Naive thymus-derived CD4-positive, alpha-beta T cell (primary cell): Measurements from ENCODE around the gene TMEM165. TPM values are rescaled to one million over a fixed set of nuclear protein-coding genes. Genes with fewer than 3 reads are reported as not detected.

Experiments
- ATAC-seq: fragments of 150-1000 bp; cut with Tn5 transposase; 2 replicates; pipeline ENCODE4 v1.10.0; 2021; ENCODE audit warnings: mild to moderate bottlenecking, moderate library complexity
- CTCF ChIA-PET: fragments of 350-600 bp; sonication (Branson Sonifier 250); formaldehyde crosslinking; loops from one replicate; lab custom pipeline; 2021; ENCODE audit warnings: antibody characterized with exemption; lab: Charles Lee
- POLR2A ChIA-PET: fragments of 350-600 bp; sonication (Branson Sonifier 250); formaldehyde crosslinking; loops from one replicate; lab custom pipeline; 2021; ENCODE audit warnings: antibody characterized with exemption, inconsistent platforms; lab: Charles Lee
- DNase-seq, 9 donors: peaks; one replicate each; pipeline versions ENCODE4 v3.0.0 to v3.0.0-alpha.2; 2020 to 2022; ENCODE audit warnings: mixed read lengths in 1 of 9
- H3K27ac ChIP-seq: one replicate; pipeline ENCODE4 v1.7.0; 2013; ENCODE audit warnings: mild to moderate bottlenecking, low read depth, low read length, moderate library complexity
- H3K27me3 ChIP-seq, 2 donors: one replicate each; pipeline ENCODE4 v1.7.0; 2013; ENCODE audit warnings: low read length in 2 of 2, mild to moderate bottlenecking in 2 of 2, moderate library complexity in 2 of 2; ENCODE audit not compliant: control insufficient read depth in 2 of 2, insufficient read depth in 2 of 2
- H3K36me3 ChIP-seq, 3 experiments: 1 replicate in 2 of 3; 2 replicates in 1 of 3; pipeline ENCODE4 v1.7.0; 2013; ENCODE audit warnings: low read length in 3 of 3, mild to moderate bottlenecking in 3 of 3, moderate library complexity in 1 of 3; ENCODE audit not compliant: insufficient read depth in 3 of 3, control insufficient read depth in 2 of 3
- H3K4me1 ChIP-seq, 2 donors: one replicate each; pipeline ENCODE4 v1.7.0; 2013; ENCODE audit warnings: low read length in 2 of 2, mild to moderate bottlenecking in 2 of 2, moderate library complexity in 1 of 2; ENCODE audit not compliant: control insufficient read depth in 2 of 2, insufficient read depth in 2 of 2
- H3K4me3 ChIP-seq: 2 replicates; pipeline ENCODE4 v1.7.0; 2013; ENCODE audit warnings: mild to moderate bottlenecking, low read length
- H3K9me3 ChIP-seq, 3 experiments: 1 replicate in 2 of 3; 2 replicates in 1 of 3; pipeline ENCODE4 v1.7.0; 2013; ENCODE audit warnings: low read length in 3 of 3; ENCODE audit not compliant: control insufficient read depth in 2 of 3
- H3K27ac Mint-ChIP-seq, 9 donors: one replicate each; pipeline ENCODE4 v1.8.0; 2020 to 2022; ENCODE audit warnings: mixed read lengths in 9 of 9, mild to moderate bottlenecking in 8 of 9, moderate library complexity in 5 of 9, inconsistent platforms in 2 of 9
- H3K27me3 Mint-ChIP-seq, 5 donors: one replicate each; pipeline ENCODE4 v1.8.0; 2021 to 2022; ENCODE audit warnings: mixed read lengths in 5 of 5, mild to moderate bottlenecking in 1 of 5
- H3K36me3 Mint-ChIP-seq, 5 donors: one replicate each; pipeline ENCODE4 v1.8.0; 2020 to 2022; ENCODE audit warnings: mixed read lengths in 5 of 5, mild to moderate bottlenecking in 3 of 5, inconsistent platforms in 1 of 5
- H3K4me1 Mint-ChIP-seq, 7 donors: one replicate each; pipeline ENCODE4 v1.8.0; 2020 to 2022; ENCODE audit warnings: mixed read lengths in 7 of 7, mild to moderate bottlenecking in 3 of 7, inconsistent platforms in 1 of 7
- H3K4me3 Mint-ChIP-seq, 10 donors: one replicate each; pipeline ENCODE4 v1.8.0; 2020 to 2022; ENCODE audit warnings: mild to moderate bottlenecking in 10 of 10, mixed read lengths in 10 of 10, moderate library complexity in 6 of 10, inconsistent platforms in 2 of 10
- H3K9me3 Mint-ChIP-seq, 11 donors: one replicate each; pipeline ENCODE4 v1.8.0; 2020 to 2022; ENCODE audit warnings: mixed read lengths in 11 of 11, mild to moderate bottlenecking in 4 of 11, inconsistent platforms in 1 of 11, moderate library complexity in 1 of 11
- intact Hi-C, 2 donors: fragments of 100-400 bp; cut with micrococcal nuclease; formaldehyde crosslinking; loops; one replicate each; pipeline ENCODE4 v1.15.1; 2023
- polyA plus RNA-seq, 2 donors: library from polyadenylated mRNA; unstranded; fragments of 300-500 nt; fragmentation: Illumina TruSeq; gene quantifications; one replicate each; pipeline ENCODE4 v1.2.3, GENCODE V29; 2021
- total RNA-seq, 6 experiments: library from RNA in 5 of 6; stranded (reverse) in 5 of 6; gene quantifications; 1 replicate in 5 of 6; 2 replicates in 1 of 6; pipeline ENCODE4 v1.2.3 and lab custom pipeline; 2021 to 2026

Gene TMEM165
- total and polyA plus RNA-seq, 7 experiments from 2014 or later = 22.9 to 80.9 (median 55.7) TPM

DNA sequence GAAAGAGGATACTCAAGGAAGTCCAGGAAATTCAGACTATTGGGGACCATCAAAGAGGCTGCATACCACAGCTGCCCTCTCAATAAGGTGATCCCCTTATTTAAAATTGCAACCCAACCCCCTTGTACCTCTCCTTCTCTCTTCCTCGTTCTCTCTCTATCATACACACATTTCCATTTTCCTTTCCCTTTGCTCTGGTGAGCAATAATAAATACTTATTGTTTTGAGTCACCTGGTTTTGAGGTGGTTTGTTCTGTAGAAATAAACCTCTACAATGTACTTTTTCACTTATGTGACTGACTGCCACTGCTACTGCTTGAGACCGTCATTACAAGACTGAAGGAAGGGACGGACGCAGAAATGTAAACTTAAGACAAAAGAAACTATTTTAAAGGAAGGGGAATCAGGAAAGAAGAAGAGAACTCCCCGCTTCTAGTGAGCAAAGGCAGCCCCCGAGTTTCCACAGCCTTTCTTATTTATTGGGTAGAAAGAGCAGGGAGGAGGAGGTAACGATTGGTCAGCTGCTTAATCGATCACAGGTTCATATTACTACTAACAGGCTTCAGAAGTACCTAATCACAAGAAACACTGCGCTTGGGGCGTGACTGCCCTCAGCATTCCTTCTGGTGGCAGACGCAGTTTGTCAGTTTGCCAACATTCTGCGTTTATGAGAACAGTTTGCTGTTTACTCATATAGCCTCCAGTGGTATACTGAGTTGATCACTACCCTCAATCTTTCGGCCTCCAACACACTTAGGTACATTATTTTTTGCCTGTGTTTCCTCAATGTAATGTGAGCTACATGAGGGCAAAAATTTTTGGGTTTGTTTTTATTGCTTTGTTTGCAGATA is 16.9 kb upstream of the TMEM165 start:
- Mint-ChIP-seq H3K4me3 (no peak overlapping the region), H3K36me3 (no peaks in the 10 kb centered on the region), H3K27ac (no peak overlapping the region), H3K9me3 (peaks cover 0 to 1% (median 0%) of the 10 kb centered on the region in 11 donors), H3K4me1 (peaks cover 0 to 2% (median 0%) of the 10 kb centered on the region in 7 donors), H3K27me3 (peaks cover 0 to 4% (median 0%) of the 10 kb centered on the region in 5 donors)
- H3K4me3 ChIP-seq = no peak overlapping the region
- ChIA-PET POLR2A (no interaction called here), CTCF (no interaction called here)
- intact Hi-C loops = no loop called here
- no peaks in the 10 kb centered on the region for H3K4me1 ChIP-seq
- H3K36me3 ChIP-seq = no peaks in the 10 kb centered on the region
- ATAC-seq (no peak), DNase-seq (no peak)
- no peak overlapping the region for H3K27ac ChIP-seq
- H3K9me3 ChIP-seq = no peaks in the 10 kb centered on the region
- H3K27me3 ChIP-seq = no peaks in the 10 kb centered on the region

GRCh38 chr4:55380576-55380975 is 15.2 kb upstream of the TMEM165 start:
- peaks cover 0 to 4% (median 0%) of the 10 kb centered on the region in 7 donors for H3K4me1 Mint-ChIP-seq
- no peak for ATAC-seq
- H3K27me3 ChIP-seq = no peaks in the 10 kb centered on the region

DNA sequence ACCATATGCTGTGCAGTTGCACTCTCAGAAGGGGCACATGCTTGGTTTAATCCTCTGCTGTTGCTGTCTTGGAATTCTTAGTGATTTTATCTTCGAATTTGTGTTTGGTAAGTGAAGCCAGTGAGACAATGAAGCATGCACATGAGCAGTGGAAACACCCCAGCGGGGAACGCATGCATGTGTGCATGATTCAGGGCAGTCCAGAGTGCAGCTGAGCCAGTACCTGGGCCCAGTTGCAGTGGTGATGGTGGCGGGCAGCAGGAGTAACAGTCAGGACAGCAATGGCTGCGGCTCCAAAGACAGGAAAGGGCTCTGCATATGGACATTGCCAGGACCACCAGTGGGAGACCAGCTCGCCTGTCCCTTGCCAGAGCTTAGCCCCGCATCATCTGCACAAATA is 14.3 kb upstream of the TMEM165 start:
- intact Hi-C loops = no loop called here
- ATAC-seq (no peak), DNase-seq (no peak)
- no peaks in the 10 kb centered on the region for H3K36me3 ChIP-seq
- Mint-ChIP-seq H3K4me3 (no peak overlapping the region), H3K27ac (no peak overlapping the region), H3K27me3 (peaks cover 0 to 4% (median 0%) of the 10 kb centered on the region in 5 donors), H3K9me3 (peaks cover 0 to 1% (median 0%) of the 10 kb centered on the region in 11 donors), H3K36me3 (no peaks in the 10 kb centered on the region), H3K4me1 (peaks cover 0 to 9% (median 0%) of the 10 kb centered on the region in 7 donors)
- no peak overlapping the region for H3K27ac ChIP-seq
- no peaks in the 10 kb centered on the region for H3K4me1 ChIP-seq
- CTCF ChIA-PET = no interaction called here
- H3K27me3 ChIP-seq = no peaks in the 10 kb centered on the region
- POLR2A ChIA-PET = no interaction called here
- H3K4me3 ChIP-seq = no peak overlapping the region
- no peaks in the 10 kb centered on the region for H3K9me3 ChIP-seq

More at GRCh38 chr4:55380576-55380975, 15.2 kb upstream of the TMEM165 start:
- no peak overlapping the region for H3K27ac ChIP-seq
- Mint-ChIP-seq H3K36me3 (no peaks in the 10 kb centered on the region), H3K27me3 (peaks cover 0 to 4% (median 0%) of the 10 kb centered on the region in 5 donors), H3K4me3 (no peak overlapping the region), H3K9me3 (peaks cover 0 to 1% (median 0%) of the 10 kb centered on the region in 11 donors), H3K27ac (no peak overlapping the region)
- DNase-seq = no peak
- intact Hi-C loops = no loop called here
- H3K9me3 ChIP-seq = no peaks in the 10 kb centered on the region
- no peak overlapping the region for H3K4me3 ChIP-seq
- CTCF ChIA-PET = no interaction called here
- no peaks in the 10 kb centered on the region for H3K36me3 ChIP-seq
- H3K4me1 ChIP-seq = no peaks in the 10 kb centered on the region
- POLR2A ChIA-PET = no interaction called here

DNA sequence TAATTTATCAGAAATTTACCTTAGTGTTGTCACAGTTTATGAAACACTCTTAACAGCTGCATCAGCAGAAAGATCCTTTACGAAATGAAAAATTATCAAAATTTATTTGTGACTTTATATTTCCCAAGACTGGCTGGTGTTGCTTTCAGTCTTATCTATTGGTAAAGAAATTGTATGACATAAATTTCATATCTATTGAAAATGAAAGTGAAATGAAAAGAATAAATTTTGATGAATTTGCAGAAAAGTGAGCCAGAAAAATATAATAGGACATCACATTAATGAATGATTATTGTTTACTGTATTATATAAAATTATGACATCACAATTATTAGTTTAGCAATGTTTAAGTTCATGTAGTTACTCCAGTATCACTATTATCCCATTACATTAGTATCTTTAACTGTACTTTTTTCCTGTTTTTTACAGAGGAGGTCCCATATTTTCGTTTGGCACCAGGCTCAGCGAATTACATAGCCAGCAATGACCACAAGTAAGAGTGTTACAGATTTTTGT is 13.2 kb upstream of the TMEM165 start:
- no peak overlapping the region for H3K4me3 Mint-ChIP-seq
- POLR2A ChIA-PET = no interaction called here
- intact Hi-C loops = no loop called here

DNA sequence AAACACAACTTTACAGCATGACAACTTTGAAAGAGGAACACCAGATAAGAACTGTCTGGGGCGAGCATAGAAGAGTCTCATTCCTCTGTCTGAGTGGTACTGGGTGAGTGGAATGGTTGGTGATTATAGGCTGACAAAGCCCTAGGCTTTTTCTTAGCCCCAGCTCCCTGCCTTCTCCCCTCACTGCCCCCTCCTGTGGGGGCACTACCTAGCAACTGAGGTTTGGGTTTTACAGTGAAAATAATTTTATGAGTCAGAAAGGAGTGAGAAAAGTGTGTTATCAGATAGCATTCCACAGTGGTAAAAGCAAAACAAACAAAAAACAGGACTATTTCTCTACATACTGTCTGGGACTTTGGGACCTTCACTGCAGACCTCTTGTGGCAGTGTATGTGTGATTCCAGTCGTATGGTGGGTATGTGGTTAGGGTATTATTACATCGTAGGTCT is 10.5 kb upstream of the TMEM165 start:
- Mint-ChIP-seq H3K36me3 (no peaks in the 10 kb centered on the region), H3K9me3 (no peaks in the 10 kb centered on the region), H3K4me1 (peaks cover 0 to 9% (median 0%) of the 10 kb centered on the region in 7 donors), H3K27me3 (peaks cover 0 to 6% (median 0%) of the 10 kb centered on the region in 5 donors), H3K4me3 (no peak overlapping the region), H3K27ac (peak overlapping the region in 1 of 9 donors; percentile 5)
- ChIA-PET CTCF (no interaction called here), POLR2A (interaction anchor here (1.4 kb wide), 1 partner anchor 10 kb away, joined by 3 read pairs; no protein-coding TSS in a partner anchor)
- DNase-seq = no peak
- Histone ChIP-seq H3K9me3 (no peaks in the 10 kb centered on the region), H3K4me3 (no peak overlapping the region), H3K27ac (no peak overlapping the region), H3K27me3 (no peaks in the 10 kb centered on the region), H3K4me1 (no peaks in the 10 kb centered on the region), H3K36me3 (no peaks in the 10 kb centered on the region)
- intact Hi-C loops = no loop called here
- no peak for ATAC-seq

More for the DNA sequence above, 13.2 kb upstream of the TMEM165 start:
- ATAC-seq (no peak), DNase-seq (no peak)
- H3K36me3 ChIP-seq = no peaks in the 10 kb centered on the region
- no peak overlapping the region for H3K27ac Mint-ChIP-seq
- H3K4me1 Mint-ChIP-seq = peaks cover 0 to 9% (median 0%) of the 10 kb centered on the region in 7 donors
- peaks cover 0 to 4% (median 0%) of the 10 kb centered on the region in 5 donors for H3K27me3 Mint-ChIP-seq
- no peaks in the 10 kb centered on the region for H3K4me1 ChIP-seq
- H3K9me3 ChIP-seq = no peaks in the 10 kb centered on the region
- CTCF ChIA-PET = no interaction called here
- no peak overlapping the region for H3K27ac ChIP-seq
- H3K36me3 Mint-ChIP-seq = no peaks in the 10 kb centered on the region
- peaks cover 0 to 1% (median 0%) of the 10 kb centered on the region in 11 donors for H3K9me3 Mint-ChIP-seq
- H3K4me3 ChIP-seq = no peak overlapping the region
- no peaks in the 10 kb centered on the region for H3K27me3 ChIP-seq

DNA sequence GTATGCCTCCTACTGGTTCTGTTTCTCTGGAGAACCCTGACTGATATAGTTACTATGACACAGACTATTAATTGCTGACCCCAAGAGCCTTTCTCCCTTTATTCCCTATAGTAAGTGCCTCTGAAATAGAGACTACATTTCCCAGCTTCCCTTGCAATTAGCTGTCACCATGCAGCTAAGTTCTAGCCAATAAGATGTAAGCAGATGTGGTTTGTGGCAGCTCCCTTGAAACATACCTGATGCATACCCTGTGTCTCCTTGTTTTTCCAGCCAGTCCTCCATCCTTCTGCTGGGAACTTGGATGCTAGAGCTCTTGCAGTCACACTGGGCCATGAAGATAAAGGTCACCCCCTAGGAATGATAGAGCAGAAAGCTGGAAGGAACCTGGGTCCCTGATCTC is 9.7 kb upstream of the TMEM165 start:
- no peak for ATAC-seq
- peaks cover 0 to 6% (median 0%) of the 10 kb centered on the region in 5 donors for H3K27me3 Mint-ChIP-seq
- Histone ChIP-seq H3K36me3 (no peaks in the 10 kb centered on the region), H3K4me1 (no peaks in the 10 kb centered on the region), H3K27ac (no peak overlapping the region), H3K27me3 (no peaks in the 10 kb centered on the region), H3K9me3 (no peaks in the 10 kb centered on the region), H3K4me3 (no peak overlapping the region)
- no peak overlapping the region for H3K4me3 Mint-ChIP-seq
- peaks cover 0 to 9% (median 0%) of the 10 kb centered on the region in 7 donors for H3K4me1 Mint-ChIP-seq
- intact Hi-C loops = no loop called here
- H3K36me3 Mint-ChIP-seq = no peaks in the 10 kb centered on the region
- no peaks in the 10 kb centered on the region for H3K9me3 Mint-ChIP-seq
- DNase-seq = no peak
- POLR2A ChIA-PET = interaction anchor here (1.4 kb wide), 1 partner anchor 9 kb away, joined by 3 read pairs; no protein-coding TSS in a partner anchor
- CTCF ChIA-PET = no interaction called here
- H3K27ac Mint-ChIP-seq = no peak overlapping the region
